Smooth muscle cell (in vitro differentiated cells): ENCODE measurements around the gene TRPV4. TPM values are rescaled to one million over a fixed set of nuclear protein-coding genes. Genes with fewer than 3 reads are reported as not detected.

Source experiments
- DNase-seq: peaks from one replicate; lab custom pipeline; 2025; ENCODE audit not compliant: unreplicated experiment; lab: John Stamatoyannopoulos, UW
- H2AFZ ChIP-seq: fragments of 200-600 bp; sonication (generic); 2 replicates; pipeline ENCODE4 v1.6.0; 2016; ENCODE audit warnings: antibody characterized with exemption, low read depth, mild to moderate bottlenecking
- H3F3A ChIP-seq: fragments of 200-600 bp; sonication (generic); 2 replicates; pipeline ENCODE4 v1.6.0; 2017; ENCODE audit warnings: antibody characterized with exemption, low read depth
- H3K27ac ChIP-seq: fragments of 200-600 bp; sonication (generic); 2 replicates; pipeline ENCODE4 v1.5.1; 2016; ENCODE audit warnings: low read depth, mild to moderate bottlenecking
- H3K27me3 ChIP-seq: fragments of 200-600 bp; sonication (generic); 2 replicates; pipeline ENCODE4 v1.6.1; 2016; ENCODE audit warnings: low read depth, mild to moderate bottlenecking
- H3K36me3 ChIP-seq: fragments of 200-600 bp; sonication (generic); 2 replicates; pipeline ENCODE4 v1.5.1; 2016; ENCODE audit warnings: low read depth
- H3K4me1 ChIP-seq: fragments of 200-600 bp; sonication (generic); 2 replicates; pipeline ENCODE4 v1.5.1; 2016; ENCODE audit warnings: low read depth
- H3K4me2 ChIP-seq: fragments of 200-600 bp; sonication (generic); 2 replicates; pipeline ENCODE4 v1.6.0; 2016; ENCODE audit warnings: mild to moderate bottlenecking
- H3K4me3 ChIP-seq: fragments of 200-600 bp; sonication (generic); 2 replicates; pipeline ENCODE4 v1.5.1; 2016; ENCODE audit warnings: mild to moderate bottlenecking
- H3K79me2 ChIP-seq: fragments of 200-600 bp; sonication (generic); 2 replicates; pipeline ENCODE4 v1.6.0; 2016; ENCODE audit warnings: low read depth, mild to moderate bottlenecking
- H3K9ac ChIP-seq: fragments of 200-600 bp; sonication (generic); 2 replicates; pipeline ENCODE4 v1.6.0; 2016; ENCODE audit warnings: low read depth
- H3K9me3 ChIP-seq: fragments of 200-600 bp; sonication (generic); replicated peaks from 2 replicates; pipeline ENCODE4 v1.5.1; 2016; ENCODE audit warnings: low read depth
- H4K20me1 ChIP-seq: fragments of 200-600 bp; sonication (generic); 2 replicates; pipeline ENCODE4 v1.6.0; 2016; ENCODE audit warnings: low read depth
- WGBS: methylation state at CpG from one replicate; pipeline ENCODE4 v1.1.7; 2016; ENCODE audit warnings: low lambda C conversion rate; 5-methylcytosine and 5-hydroxymethylcytosine counted together
- polyA plus RNA-seq: library from polyadenylated mRNA; unstranded; fragments of >200 nt; fragmentation: Nextera tagmentation; extraction: Ambion mirVana; gene quantifications from 2 replicates; pipeline ENCODE4 v1.2.1, GENCODE V29; 2016
- total RNA-seq: library from RNA; depleted of rRNA; stranded (reverse); fragments of >200 nt; gene quantifications from 2 replicates; pipeline ENCODE4 v1.2.3, GENCODE V29; 2014
- TF ChIP-seq, protein P1 (sequence below): fragments of 200-600 bp; sonication (generic); IDR thresholded peaks from 2 replicates; pipeline ENCODE4 v1.5.1; 2017; ENCODE audit warnings: borderline replicate concordance, mild to moderate bottlenecking, antibody characterized with exemption; ENCODE audit not compliant: insufficient read depth, poor library complexity, severe bottlenecking

Gene TRPV4
- total and polyA plus RNA-seq, 2 experiments from 2014 or later, result 1.5 to 1.9 TPM

DNA sequence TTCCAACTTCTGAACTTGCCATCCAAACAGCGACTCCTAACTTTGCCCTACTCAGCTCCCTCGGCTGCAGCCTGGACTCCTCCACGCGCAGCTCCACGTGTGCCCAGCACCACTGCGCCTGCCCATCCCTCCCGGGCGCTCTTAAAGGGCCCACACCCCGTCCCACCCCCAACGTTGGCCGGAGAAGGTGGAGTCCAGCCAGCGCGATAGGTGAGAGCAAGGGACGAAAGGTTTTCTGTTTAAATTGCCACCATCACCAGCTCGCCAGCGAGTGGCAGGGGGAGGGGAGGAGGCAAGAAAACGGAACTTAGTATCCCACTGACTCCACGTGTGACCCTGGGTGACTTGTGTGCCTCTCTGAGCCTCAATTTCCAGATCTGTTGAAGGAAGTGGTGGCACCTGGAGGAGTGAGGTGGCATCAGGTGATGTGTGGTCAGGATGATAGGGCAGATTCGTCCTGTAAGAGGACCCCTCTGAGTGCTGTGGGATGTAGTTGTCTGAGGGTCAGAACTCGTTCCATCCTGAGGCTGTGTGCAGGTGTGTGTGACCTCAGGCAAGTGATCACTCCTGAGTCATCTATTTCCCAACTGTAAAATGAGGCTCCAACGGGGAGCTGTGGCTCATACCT lies 59.7 kb downstream of the TRPV4 start:
- Histone ChIP-seq H3K27ac (no peak overlapping the region), H3K9me3 (no peaks in the 10 kb centered on the region), H4K20me1 (no peaks in the 10 kb centered on the region), H2AFZ (no peak overlapping the region), H3K27me3 (no peaks in the 10 kb centered on the region), H3F3A (no peaks in the 10 kb centered on the region), H3K79me2 (no peaks in the 10 kb centered on the region), H3K4me3 (no peak overlapping the region), H3K36me3 (no peaks in the 10 kb centered on the region), H3K4me2 (no peak overlapping the region), H3K9ac (no peak overlapping the region), H3K4me1 (no peaks in the 10 kb centered on the region)
- 76% methylated on average over 21 of the region's 21 CpGs for WGBS
- TF ChIP-seq, protein P1, sequence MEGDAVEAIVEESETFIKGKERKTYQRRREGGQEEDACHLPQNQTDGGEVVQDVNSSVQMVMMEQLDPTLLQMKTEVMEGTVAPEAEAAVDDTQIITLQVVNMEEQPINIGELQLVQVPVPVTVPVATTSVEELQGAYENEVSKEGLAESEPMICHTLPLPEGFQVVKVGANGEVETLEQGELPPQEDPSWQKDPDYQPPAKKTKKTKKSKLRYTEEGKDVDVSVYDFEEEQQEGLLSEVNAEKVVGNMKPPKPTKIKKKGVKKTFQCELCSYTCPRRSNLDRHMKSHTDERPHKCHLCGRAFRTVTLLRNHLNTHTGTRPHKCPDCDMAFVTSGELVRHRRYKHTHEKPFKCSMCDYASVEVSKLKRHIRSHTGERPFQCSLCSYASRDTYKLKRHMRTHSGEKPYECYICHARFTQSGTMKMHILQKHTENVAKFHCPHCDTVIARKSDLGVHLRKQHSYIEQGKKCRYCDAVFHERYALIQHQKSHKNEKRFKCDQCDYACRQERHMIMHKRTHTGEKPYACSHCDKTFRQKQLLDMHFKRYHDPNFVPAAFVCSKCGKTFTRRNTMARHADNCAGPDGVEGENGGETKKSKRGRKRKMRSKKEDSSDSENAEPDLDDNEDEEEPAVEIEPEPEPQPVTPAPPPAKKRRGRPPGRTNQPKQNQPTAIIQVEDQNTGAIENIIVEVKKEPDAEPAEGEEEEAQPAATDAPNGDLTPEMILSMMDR, result no peak
- DNase-seq, result no peak

DNA sequence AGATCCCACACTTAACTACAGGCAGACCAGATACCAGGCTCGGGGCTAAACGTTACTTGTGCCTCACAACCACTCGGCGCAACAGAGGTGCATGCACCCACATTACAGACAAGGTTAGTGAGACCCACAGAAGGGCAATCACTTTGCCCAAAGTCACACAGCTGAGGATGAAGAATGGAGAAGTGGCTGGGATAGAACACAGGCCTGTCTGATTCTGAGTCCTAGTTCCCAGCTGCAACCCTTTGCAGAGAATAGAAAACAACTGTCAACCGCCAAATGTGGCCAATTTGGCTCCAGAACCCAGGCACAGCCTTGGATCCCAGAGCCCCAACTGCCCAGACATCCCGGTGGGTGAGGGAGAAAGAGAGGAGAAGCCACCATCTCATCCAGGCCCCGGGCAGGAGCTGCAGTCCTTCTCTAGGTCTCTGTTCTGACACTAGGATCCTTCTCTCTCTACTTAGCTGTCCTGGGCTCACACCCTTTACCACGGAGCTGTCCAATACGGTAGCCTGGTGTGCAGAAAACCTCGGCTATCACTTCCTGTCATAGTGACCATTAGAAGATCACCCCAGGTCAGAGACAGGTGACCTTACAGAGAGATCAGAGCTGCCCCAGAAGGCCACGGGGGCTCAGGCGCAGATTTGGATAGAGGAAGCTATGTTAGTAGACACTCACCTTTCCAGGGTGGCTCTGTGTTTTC lies 60.4 kb downstream of the TRPV4 start:
- TF ChIP-seq, protein P1, result no peak
- Histone ChIP-seq H3K27me3 (no peaks in the 10 kb centered on the region), H2AFZ (no peak overlapping the region), H3K79me2 (no peaks in the 10 kb centered on the region), H4K20me1 (no peaks in the 10 kb centered on the region), H3K9ac (no peak overlapping the region), H3F3A (no peaks in the 10 kb centered on the region), H3K27ac (no peak overlapping the region), H3K4me1 (no peaks in the 10 kb centered on the region), H3K36me3 (no peaks in the 10 kb centered on the region), H3K4me3 (no peak overlapping the region), H3K4me2 (no peak overlapping the region), H3K9me3 (no peaks in the 10 kb centered on the region)
- no peak for DNase-seq
- 84% methylated on average over 12 of the region's 12 CpGs for WGBS

- WGBS, result 88% methylated on average over 17 of the region's 17 CpGs
- H3K9me3 ChIP-seq, result no peaks in the 10 kb centered on the region
Observed at GRCh38 chr12:109771746-109772621, 61.2 kb downstream of the TRPV4 start.

More at GRCh38 chr12:109771746-109772621, 61.2 kb downstream of the TRPV4 start:
- Histone ChIP-seq H2AFZ (no peak overlapping the region), H3K79me2 (no peaks in the 10 kb centered on the region), H3K4me2 (no peak overlapping the region), H3F3A (no peaks in the 10 kb centered on the region), H4K20me1 (no peaks in the 10 kb centered on the region), H3K9ac (no peak overlapping the region), H3K27ac (no peak overlapping the region), H3K27me3 (no peaks in the 10 kb centered on the region), H3K4me1 (no peaks in the 10 kb centered on the region), H3K4me3 (no peak overlapping the region), H3K36me3 (no peaks in the 10 kb centered on the region)
- TF ChIP-seq, protein P1, result no peak
- DNase-seq, result no peak
